Activated B cell treated with CpG ODN at 0.5 μM for 24 hours (primary cell): Measurements from ENCODE around the gene ZNF711. TPM values are rescaled to one million over a fixed set of nuclear protein-coding genes. Genes with fewer than 3 reads are reported as not detected.
"Not testable (repeated sequence)": the region's sequence is repeated elsewhere in the genome, so short reads cannot be mapped to it uniquely, and the experiment has no call there.

Experiments
- ATAC-seq: fragments of 200-7000 bp; cut with Tn5 transposase; one replicate; pipeline ENCODE4 v1.10.0; 2021; ENCODE audit warnings: low read depth, mild to moderate bottlenecking, moderate library complexity
- CTCF ChIA-PET: fragments of 350-600 bp; sonication (Branson Sonifier 250); formaldehyde crosslinking; loops from one replicate; lab custom pipeline; 2021; ENCODE audit warnings: antibody characterized with exemption; lab: Charles Lee
- POLR2A ChIA-PET: fragments of 350-600 bp; sonication (Branson Sonifier 250); formaldehyde crosslinking; loops from one replicate; lab custom pipeline; 2021; ENCODE audit warnings: antibody characterized with exemption; lab: Charles Lee
- DNase-seq: peaks from one replicate; pipeline ENCODE4 v3.0.0; 2022
- H3K27ac Mint-ChIP-seq: one replicate; pipeline ENCODE4 v1.8.0; 2020; ENCODE audit warnings: mixed read lengths
- H3K27me3 Mint-ChIP-seq: one replicate; pipeline ENCODE4 v1.8.0; 2021; ENCODE audit warnings: mixed read lengths
- H3K36me3 Mint-ChIP-seq: one replicate; pipeline ENCODE4 v1.8.0; 2021; ENCODE audit warnings: low read depth, mixed read lengths
- H3K4me1 Mint-ChIP-seq: one replicate; pipeline ENCODE4 v1.8.0; 2021; ENCODE audit warnings: mixed read lengths
- H3K4me3 Mint-ChIP-seq: one replicate; pipeline ENCODE4 v1.8.0; 2020; ENCODE audit warnings: mild to moderate bottlenecking, mixed read lengths
- H3K9me3 Mint-ChIP-seq: one replicate; pipeline ENCODE4 v1.8.0; 2020; ENCODE audit warnings: mixed read lengths
- intact Hi-C: fragments of 100-400 bp; cut with micrococcal nuclease; formaldehyde crosslinking; loops from one replicate; pipeline ENCODE4 v1.15.1; 2024
- total RNA-seq: library from RNA; stranded (reverse); gene quantifications from 2 replicates; pipeline ENCODE4 v1.2.3, GENCODE V29; 2022
- TF ChIP-seq, protein P1 (sequence below): fragments of 200-600 bp; IDR thresholded peaks from one replicate; pipeline ENCODE4 v1.8.0; 2022; ENCODE audit warnings: antibody characterized with exemption, mild to moderate bottlenecking

ZNF711 gene
- total RNA-seq, 1 donor from 2014 or later, result 3.5 TPM

DNA sequence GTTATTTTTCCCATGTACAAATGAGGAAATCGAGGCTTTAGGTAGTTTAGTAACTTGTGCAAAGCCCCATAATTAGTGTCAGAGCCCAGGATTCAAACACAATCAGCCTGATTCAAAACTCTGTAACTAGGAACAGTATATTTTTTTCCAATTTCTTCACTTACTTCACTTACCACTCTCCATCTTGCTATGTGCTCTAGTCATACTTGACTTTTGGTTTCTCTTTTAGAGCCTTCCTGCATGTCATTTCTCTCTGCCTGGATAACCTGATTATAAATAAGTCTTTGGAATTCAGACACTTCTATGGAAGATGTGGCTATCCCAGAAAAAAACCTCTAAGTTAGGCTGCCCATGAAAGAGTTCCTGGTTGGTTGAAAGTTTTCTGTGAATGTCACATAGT lies 22.4 kb upstream of the ZNF711 start:
- ATAC-seq, result no peak
- ChIA-PET POLR2A (no interaction called here), CTCF (no interaction called here)
- no peaks in the 10 kb centered on the region for H3K27me3 Mint-ChIP-seq
- DNase-seq, result no peak
- TF ChIP-seq, protein P1, sequence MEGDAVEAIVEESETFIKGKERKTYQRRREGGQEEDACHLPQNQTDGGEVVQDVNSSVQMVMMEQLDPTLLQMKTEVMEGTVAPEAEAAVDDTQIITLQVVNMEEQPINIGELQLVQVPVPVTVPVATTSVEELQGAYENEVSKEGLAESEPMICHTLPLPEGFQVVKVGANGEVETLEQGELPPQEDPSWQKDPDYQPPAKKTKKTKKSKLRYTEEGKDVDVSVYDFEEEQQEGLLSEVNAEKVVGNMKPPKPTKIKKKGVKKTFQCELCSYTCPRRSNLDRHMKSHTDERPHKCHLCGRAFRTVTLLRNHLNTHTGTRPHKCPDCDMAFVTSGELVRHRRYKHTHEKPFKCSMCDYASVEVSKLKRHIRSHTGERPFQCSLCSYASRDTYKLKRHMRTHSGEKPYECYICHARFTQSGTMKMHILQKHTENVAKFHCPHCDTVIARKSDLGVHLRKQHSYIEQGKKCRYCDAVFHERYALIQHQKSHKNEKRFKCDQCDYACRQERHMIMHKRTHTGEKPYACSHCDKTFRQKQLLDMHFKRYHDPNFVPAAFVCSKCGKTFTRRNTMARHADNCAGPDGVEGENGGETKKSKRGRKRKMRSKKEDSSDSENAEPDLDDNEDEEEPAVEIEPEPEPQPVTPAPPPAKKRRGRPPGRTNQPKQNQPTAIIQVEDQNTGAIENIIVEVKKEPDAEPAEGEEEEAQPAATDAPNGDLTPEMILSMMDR, result no peak
- no peaks in the 10 kb centered on the region for H3K9me3 Mint-ChIP-seq
- no peak overlapping the region for H3K4me3 Mint-ChIP-seq
- H3K27ac Mint-ChIP-seq, result no peak overlapping the region
- H3K4me1 Mint-ChIP-seq, result peaks cover 2% of the 10 kb centered on the region
- no peaks in the 10 kb centered on the region for H3K36me3 Mint-ChIP-seq
- intact Hi-C loops, result no loop called here

DNA sequence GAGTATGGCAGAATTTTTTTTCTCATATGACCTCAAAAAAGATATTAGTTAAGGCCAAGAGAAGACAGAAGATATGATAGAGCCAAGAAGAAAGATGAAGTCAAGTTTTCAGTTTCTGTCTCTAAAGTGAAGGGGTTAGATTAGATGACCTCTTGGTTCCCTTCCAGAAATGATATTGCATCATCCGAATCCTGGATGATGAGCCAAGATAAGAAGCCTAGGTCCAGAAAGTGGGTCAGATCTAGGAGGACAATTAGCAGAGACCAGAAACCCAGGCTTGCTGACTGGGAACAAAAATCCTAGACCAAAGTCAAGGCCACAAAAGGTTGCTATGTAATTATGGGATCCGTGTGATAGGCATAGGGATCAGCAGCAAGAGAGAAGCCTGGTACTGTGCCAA lies 20.4 kb upstream of the ZNF711 start:
- ATAC-seq (no peak), DNase-seq (no peak)
- H3K4me1 Mint-ChIP-seq, result peaks cover 2% of the 10 kb centered on the region
- H3K36me3 Mint-ChIP-seq, result no peaks in the 10 kb centered on the region
- POLR2A ChIA-PET, result no interaction called here
- no peaks in the 10 kb centered on the region for H3K9me3 Mint-ChIP-seq
- H3K27me3 Mint-ChIP-seq, result no peaks in the 10 kb centered on the region
- CTCF ChIA-PET, result no interaction called here
- TF ChIP-seq, protein P1, result no peak
- no peak overlapping the region for H3K27ac Mint-ChIP-seq
- H3K4me3 Mint-ChIP-seq, result no peak overlapping the region
- intact Hi-C loops, result no loop called here

DNA sequence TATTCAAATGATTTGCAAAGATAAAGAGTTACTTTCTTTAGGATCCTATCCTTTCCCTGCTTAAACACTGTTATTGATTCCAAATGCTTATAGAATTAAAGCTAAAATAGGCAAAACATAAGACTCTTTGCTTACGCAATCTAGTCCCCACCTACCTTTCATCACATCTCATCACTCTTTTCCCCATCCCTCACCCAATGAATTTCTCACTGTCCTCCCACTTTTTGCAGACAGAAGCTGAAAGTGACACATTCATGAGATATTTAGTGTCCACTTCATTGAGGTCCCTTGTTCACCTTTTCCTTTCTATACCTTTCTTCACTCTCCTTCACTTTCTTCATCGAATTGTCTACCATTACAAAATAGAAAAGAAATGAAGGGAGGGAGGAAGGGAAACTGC lies 636 bp upstream of the ZNF711 start:
- intact Hi-C loops, result no loop called here
- ATAC-seq (no peak), DNase-seq (no peak)
- H3K4me3 Mint-ChIP-seq, result peak overlapping the region; percentile 74
- H3K9me3 Mint-ChIP-seq, result peaks cover under 1% of the 10 kb centered on the region
- ChIA-PET POLR2A (no interaction called here), CTCF (no interaction called here)
- H3K27ac Mint-ChIP-seq, result peak overlapping the region; percentile 1
- H3K36me3 Mint-ChIP-seq, result peaks cover 4% of the 10 kb centered on the region
- H3K27me3 Mint-ChIP-seq, result peaks cover 3% of the 10 kb centered on the region
- peaks cover 10% of the 10 kb centered on the region for H3K4me1 Mint-ChIP-seq
- TF ChIP-seq, protein P1, result no peak

DNA sequence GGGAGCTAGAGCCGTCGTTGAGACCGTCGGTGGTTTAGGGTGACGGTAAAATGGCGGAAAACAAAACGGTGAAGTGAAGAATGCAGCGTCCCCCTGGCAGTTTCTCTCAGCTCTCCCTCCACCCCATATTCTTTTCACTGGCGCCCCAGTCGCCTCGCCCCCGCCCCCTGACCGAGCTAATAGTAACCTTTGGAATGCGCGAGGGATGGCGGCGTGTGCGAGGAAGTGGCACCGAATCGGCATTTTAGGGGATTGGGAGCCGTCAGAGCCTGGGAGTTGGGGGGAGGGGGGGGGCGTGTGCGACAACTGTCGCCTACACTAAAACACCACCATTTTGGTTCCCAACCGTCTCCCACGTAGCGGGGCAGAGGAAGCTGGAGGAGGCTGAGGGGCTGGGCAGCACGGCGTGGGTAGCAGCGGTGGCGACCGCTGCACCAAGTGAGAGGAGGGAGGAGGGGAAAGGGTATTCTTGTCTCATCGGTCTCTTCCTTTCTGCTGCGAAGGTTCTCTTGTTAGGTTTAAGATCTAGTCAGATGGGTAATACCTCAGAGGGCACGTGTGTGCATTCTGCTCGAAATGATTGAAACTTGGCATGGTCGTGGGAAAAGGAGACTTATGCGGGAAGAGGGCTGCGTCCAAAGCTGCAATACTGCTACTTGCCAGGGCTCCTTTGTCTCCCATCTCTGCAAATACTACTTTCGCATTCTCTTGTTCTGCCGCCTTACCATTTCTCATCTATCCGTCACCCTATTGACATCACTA lies 840 bp downstream of the ZNF711 start:
- POLR2A ChIA-PET, result no interaction called here

DNA sequence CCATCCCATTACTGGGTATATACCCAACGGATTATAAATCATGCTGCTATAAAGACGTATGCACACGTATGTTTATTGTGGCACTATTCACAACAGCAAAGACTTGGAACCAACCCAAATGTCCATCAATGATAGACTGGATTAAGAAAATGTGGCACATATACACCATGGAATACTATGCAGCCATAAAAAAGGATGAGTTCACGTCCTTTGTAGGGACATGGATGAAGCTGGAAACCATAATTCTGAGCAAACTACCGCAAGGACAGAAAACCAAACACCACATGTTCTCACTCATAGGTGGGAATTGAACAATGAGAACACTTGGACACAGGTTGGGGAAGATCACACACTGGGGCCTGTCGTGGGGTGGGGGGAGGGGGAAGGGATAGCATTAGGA lies 41.5 kb downstream of the ZNF711 start:
- H3K36me3 Mint-ChIP-seq, H3K4me3 Mint-ChIP-seq, CTCF ChIA-PET, H3K27me3 Mint-ChIP-seq, POLR2A ChIA-PET, H3K27ac Mint-ChIP-seq, H3K4me1 Mint-ChIP-seq, ATAC-seq, H3K9me3 Mint-ChIP-seq, DNase-seq, intact Hi-C loops: not testable (repeated sequence)

More for the DNA sequence above, 840 bp downstream of the ZNF711 start:
- H3K4me1 Mint-ChIP-seq, result peaks cover 10% of the 10 kb centered on the region
- H3K27me3 Mint-ChIP-seq, result peaks cover 3% of the 10 kb centered on the region
- H3K36me3 Mint-ChIP-seq, result peaks cover 4% of the 10 kb centered on the region
- H3K4me3 Mint-ChIP-seq, result peak overlapping the region; percentile 91
- TF ChIP-seq, protein P1, result no peak
- H3K27ac Mint-ChIP-seq, result peak overlapping the region; percentile 68
- intact Hi-C loops, result no loop called here
- CTCF ChIA-PET, result no interaction called here
- H3K9me3 Mint-ChIP-seq, result no peaks in the 10 kb centered on the region
- DNase-seq (no peak), ATAC-seq (peak; percentile 37)
